GM12878 (cell line): ENCODE measurements around the gene RAPGEF1. TPM values are rescaled to one million over a fixed set of nuclear protein-coding genes. Genes with fewer than 3 reads are reported as not detected.

Source experiments
- CREB1 ChIP-seq: IDR thresholded peaks from 2 replicates; pipeline ENCODE4 v1.6.1; 2012; ENCODE audit warnings: low read depth, mild to moderate bottlenecking, inconsistent platforms
- CREM ChIP-seq: IDR thresholded peaks from 2 replicates; pipeline ENCODE4 v1.6.1; 2014; ENCODE audit warnings: antibody characterized with exemption, low read depth
- EGR1 ChIP-seq, 2 experiments: IDR thresholded peaks; 1 replicate in 1 of 2; 2 replicates in 1 of 2; pipeline ENCODE4 v1.6.1; 2011 to 2012; ENCODE audit warnings: low read depth in 2 of 2, low read length in 2 of 2, borderline replicate concordance in 1 of 2, mild to moderate bottlenecking in 1 of 2, moderate library complexity in 1 of 2
- MEF2A ChIP-seq: IDR thresholded peaks from 2 replicates; pipeline ENCODE4 v1.6.1; 2011; ENCODE audit warnings: low read depth, mild to moderate bottlenecking, low read length, moderate library complexity; ENCODE audit not compliant: insufficient read depth
- MTA2 ChIP-seq: fragments of 450-650 bp; IDR thresholded peaks from 2 replicates; pipeline ENCODE4 v1.6.1; 2016; ENCODE audit warnings: low read depth, mild to moderate bottlenecking, moderate library complexity
- MXI1 ChIP-seq: fragments of 150-350 bp; IDR thresholded peaks from 2 replicates; pipeline ENCODE4 v1.6.1; 2011; ENCODE audit warnings: low read depth, mild to moderate bottlenecking, inconsistent platforms, low read length, improper control_type of control experiment
- RUNX3 ChIP-seq: IDR thresholded peaks from 2 replicates; pipeline ENCODE4 v1.6.1; 2012; ENCODE audit warnings: low read length, inconsistent platforms
- STAT1 ChIP-seq: fragments of 450-650 bp; conservative IDR thresholded peaks from 2 replicates; pipeline ENCODE4 v1.6.1; 2014; ENCODE audit warnings: antibody characterized with exemption, mild to moderate bottlenecking
- TCF12 ChIP-seq: IDR thresholded peaks from 2 replicates; pipeline ENCODE4 v1.6.1; 2011; ENCODE audit warnings: low read depth, mild to moderate bottlenecking, low read length
- ZBTB4 ChIP-seq: fragments of 450-650 bp; formaldehyde crosslinking; IDR thresholded peaks from 2 replicates; pipeline ENCODE4 v1.4.0; 2022; ENCODE audit warnings: mild to moderate bottlenecking, moderate library complexity
- ZNF592 ChIP-seq: fragments of 450-650 bp; IDR thresholded peaks from 2 replicates; pipeline ENCODE4 v1.6.1; 2017; ENCODE audit warnings: mild to moderate bottlenecking, moderate library complexity
- ZZZ3 ChIP-seq: IDR thresholded peaks from 2 replicates; pipeline ENCODE4 v1.6.1; 2011; ENCODE audit warnings: low read depth; ENCODE audit not compliant: control insufficient read depth, insufficient read length
- polyA plus RNA-seq, 11 experiments: library from polyadenylated mRNA; depleted of rRNA in 4 of 11; unstranded in 6 of 11; stranded (reverse) in 5 of 11; fragments of >200 nt; fragmentation: Nextera tagmentation in 4 of 11; fragmentation: Illumina TruSeq in 1 of 11; extraction: Ambion mirVana in 4 of 11; extraction: Trizol in 1 of 11; gene quantifications; 1 replicate in 1 of 11; 2 replicates in 10 of 11; pipeline versions ENCODE4 v1.2.1 to v1.2.3, GENCODE V29; 2011 to 2016; ENCODE audit warnings: inconsistent platforms in 2 of 11, missing spikeins in 2 of 11, low read depth in 1 of 11
- total RNA-seq, 4 experiments: library from RNA; depleted of rRNA in 3 of 4; stranded (reverse); fragments of >200 nt in 3 of 4; fragmentation: Illumina TruSeq in 1 of 4; extraction: Trizol in 1 of 4; gene quantifications; 2 replicates each; pipeline versions ENCODE4 v1.2.1 to v1.2.3, GENCODE V29; 2013 to 2021

Gene RAPGEF1
- total and polyA plus RNA-seq, 10 of the 15 experiments (the other 5 are each of a cell fraction or from before 2014, with no cell fraction given) = 0.42 to 113 (median 45.9) TPM

- TF ChIP-seq STAT1 (no peak), EGR1 (IDR thresholded peaks at IDR 0.05; ENCODE audit: borderline replicate concordance in 1 of 2, low read depth in 2 of 2, low read length in 2 of 2) (no peak), CREB1 (0 out of 2 replicates have a peak, but pooled peaks have one; percentile 10), MEF2A (no peak), MXI1 (no peak), ZNF592 (no peak), RUNX3 (peak; percentile 61), ZZZ3 (no peak), MTA2 (no peak), ZBTB4 (CRISPR knock-in tag) (no peak), TCF12 (peak; percentile 82), CREM (peak; percentile 18; the same call in 1 of the 2 replicates)
These were observed 19.5 kb downstream of the RAPGEF1 start (continued) for GRCh38 chr9:131720330-131720729.
